WTC11 (cell line): Measurements from ENCODE around the gene BIVM. TPM values are rescaled to one million over a fixed set of nuclear protein-coding genes. Genes with fewer than 3 reads are reported as not detected.

ENCODE experiments used
- ATAC-seq: fragments of 200-7000 bp; cut with Tn5 transposase; 2 replicates; pipeline ENCODE4 v1.10.0; 2021; ENCODE audit warnings: mild to moderate bottlenecking, moderate library complexity
- CTCF ChIA-PET: fragments of 300-600 bp; sonication (Branson Sonifier 250); formaldehyde crosslinking; loops from one replicate; lab custom pipeline; 2021; ENCODE audit warnings: antibody characterized with exemption; lab: Charles Lee
- POLR2A ChIA-PET: fragments of 350-600 bp; sonication (Branson Sonifier 250); formaldehyde crosslinking; loops from one replicate; lab custom pipeline; 2021; ENCODE audit warnings: antibody characterized with exemption; lab: Charles Lee
- DNase-seq: peaks from one replicate; pipeline ENCODE4 v3.0.0; 2021; ENCODE audit warnings: low spot score
- H3K27ac Mint-ChIP-seq: 2 replicates; pipeline ENCODE4 v1.8.0; 2021; ENCODE audit warnings: mixed read lengths
- H3K27me3 Mint-ChIP-seq: 2 replicates; pipeline ENCODE4 v1.8.0; 2021; ENCODE audit warnings: low read depth, mild to moderate bottlenecking, moderate library complexity, mixed read lengths
- H3K36me3 Mint-ChIP-seq: 2 replicates; pipeline ENCODE4 v1.8.0; 2021; ENCODE audit warnings: mixed read lengths
- H3K4me1 Mint-ChIP-seq: 2 replicates; pipeline ENCODE4 v1.8.0; 2022; ENCODE audit warnings: mixed read lengths
- H3K4me3 Mint-ChIP-seq: 2 replicates; pipeline ENCODE4 v1.8.0; 2021; ENCODE audit warnings: mild to moderate bottlenecking, moderate library complexity, mixed read lengths
- H3K9me3 Mint-ChIP-seq: 2 replicates; pipeline ENCODE4 v1.8.0; 2021; ENCODE audit warnings: mixed read lengths
- ATF1 ChIP-seq: sonication (generic); formaldehyde crosslinking; IDR thresholded peaks from 2 replicates; pipeline ENCODE4 v1.8.1; 2023; ENCODE audit warnings: mild to moderate bottlenecking, moderate library complexity, missing genetic modification reagents
- CREM ChIP-seq: sonication (generic); formaldehyde crosslinking; IDR thresholded peaks from 2 replicates; pipeline ENCODE4 v1.8.1; 2022; ENCODE audit warnings: mild to moderate bottlenecking, missing genetic modification reagents, moderate library complexity
- EMX1 ChIP-seq: fragments of 250-450 bp; sonication (Bioruptor Pico); IDR thresholded peaks from 2 replicates; pipeline ENCODE4 v1.8.0; 2021; ENCODE audit warnings: mild to moderate bottlenecking
- KAT7 ChIP-seq: sonication (generic); formaldehyde crosslinking; IDR thresholded peaks from 2 replicates; pipeline ENCODE4 v1.8.1; 2023; ENCODE audit warnings: missing genetic modification reagents, mild to moderate bottlenecking, borderline replicate concordance
- NR3C1 ChIP-seq: sonication (generic); formaldehyde crosslinking; conservative IDR thresholded peaks from 2 replicates; pipeline ENCODE4 v1.8.1; 2023; ENCODE audit warnings: low read depth, mild to moderate bottlenecking, missing genetic modification reagents
- OVOL2 ChIP-seq: fragments of 250-450 bp; sonication (Bioruptor Pico); IDR thresholded peaks from 2 replicates; pipeline ENCODE4 v1.9.0; 2021; ENCODE audit warnings: mild to moderate bottlenecking, borderline replicate concordance
- PRRX2 ChIP-seq: fragments of 250-450 bp; sonication (Bioruptor Pico); IDR thresholded peaks from 2 replicates; pipeline ENCODE4 v1.8.0; 2021; ENCODE audit warnings: mild to moderate bottlenecking
- SP1 ChIP-seq: sonication (generic); formaldehyde crosslinking; conservative IDR thresholded peaks from 2 replicates; pipeline ENCODE4 v1.8.1; 2022; ENCODE audit warnings: missing genetic modification reagents
- TP53 ChIP-seq: sonication (generic); formaldehyde crosslinking; IDR thresholded peaks from 2 replicates; pipeline ENCODE4 v1.8.1; 2023; ENCODE audit warnings: mild to moderate bottlenecking, missing genetic modification reagents
- ZBTB21 ChIP-seq: sonication (generic); formaldehyde crosslinking; IDR thresholded peaks from 2 replicates; pipeline ENCODE4 v1.8.1; 2023; ENCODE audit warnings: mild to moderate bottlenecking, missing genetic modification reagents, borderline replicate concordance
- ZNF121 ChIP-seq: sonication (generic); formaldehyde crosslinking; IDR thresholded peaks from 2 replicates; pipeline ENCODE4 v1.8.0; 2023; ENCODE audit warnings: missing genetic modification reagents
- ZNF232 ChIP-seq: sonication (generic); formaldehyde crosslinking; IDR thresholded peaks from 2 replicates; pipeline ENCODE4 v1.8.0; 2022; ENCODE audit warnings: mild to moderate bottlenecking, missing genetic modification reagents
- ZNF263 ChIP-seq: sonication (generic); formaldehyde crosslinking; IDR thresholded peaks from 2 replicates; pipeline ENCODE4 v1.8.1; 2022; ENCODE audit warnings: low read depth, mild to moderate bottlenecking, moderate library complexity, missing genetic modification reagents
- ZNF416 ChIP-seq: fragments of 250-450 bp; sonication (Bioruptor Pico); IDR thresholded peaks from 2 replicates; pipeline ENCODE4 v1.9.0; 2021; ENCODE audit warnings: mild to moderate bottlenecking, inconsistent platforms
- ZNF671 ChIP-seq: fragments of 250-450 bp; sonication (Bioruptor Pico); IDR thresholded peaks from 2 replicates; pipeline ENCODE4 v1.8.0; 2021; ENCODE audit warnings: mild to moderate bottlenecking
- total RNA-seq: library from RNA; stranded (reverse); gene quantifications from 3 replicates; pipeline ENCODE4 v1.2.3, GENCODE V29; 2021
- TF ChIP-seq, protein P1 (sequence below): sonication (generic); formaldehyde crosslinking; IDR thresholded peaks from 2 replicates; pipeline ENCODE4 v1.8.1; 2022; ENCODE audit warnings: low read depth, mild to moderate bottlenecking, moderate library complexity, missing genetic modification reagents, borderline replicate concordance
- TF ChIP-seq, protein P2 (sequence below): sonication (generic); formaldehyde crosslinking; IDR thresholded peaks from 2 replicates; pipeline ENCODE4 v1.8.1; 2023; ENCODE audit warnings: mild to moderate bottlenecking, missing genetic modification reagents, borderline replicate concordance
- TF ChIP-seq, protein P3 (sequence below): sonication (generic); formaldehyde crosslinking; conservative IDR thresholded peaks from 2 replicates; pipeline ENCODE4 v1.8.1; 2022; ENCODE audit warnings: mild to moderate bottlenecking, missing genetic modification reagents
- TF ChIP-seq, protein P4 (sequence below): sonication (generic); formaldehyde crosslinking; IDR thresholded peaks from 2 replicates; pipeline ENCODE4 v1.8.0; 2023; ENCODE audit warnings: missing genetic modification reagents
- TF ChIP-seq, protein P5 (sequence below): sonication (generic); formaldehyde crosslinking; IDR thresholded peaks from 2 replicates; pipeline ENCODE4 v1.8.1; 2022; ENCODE audit warnings: mild to moderate bottlenecking, moderate library complexity, missing genetic modification reagents
- TF ChIP-seq, protein P6 (sequence below): fragments of 250-450 bp; sonication (Bioruptor Pico); conservative IDR thresholded peaks from 2 replicates; pipeline ENCODE4 v1.9.0; 2021; ENCODE audit warnings: mild to moderate bottlenecking
- TF ChIP-seq, protein P7 (sequence below): sonication (generic); formaldehyde crosslinking; conservative IDR thresholded peaks from 2 replicates; pipeline ENCODE4 v1.8.1; 2023; ENCODE audit warnings: mild to moderate bottlenecking, low read depth, missing genetic modification reagents, moderate library complexity
- TF ChIP-seq, protein P8 (sequence below): sonication (generic); formaldehyde crosslinking; IDR thresholded peaks from 2 replicates; pipeline ENCODE4 v1.8.0; 2022; ENCODE audit warnings: mild to moderate bottlenecking, missing genetic modification reagents

The BIVM gene
- total RNA-seq, 1 experiment from 2014 or later: 10.2 TPM

DNA sequence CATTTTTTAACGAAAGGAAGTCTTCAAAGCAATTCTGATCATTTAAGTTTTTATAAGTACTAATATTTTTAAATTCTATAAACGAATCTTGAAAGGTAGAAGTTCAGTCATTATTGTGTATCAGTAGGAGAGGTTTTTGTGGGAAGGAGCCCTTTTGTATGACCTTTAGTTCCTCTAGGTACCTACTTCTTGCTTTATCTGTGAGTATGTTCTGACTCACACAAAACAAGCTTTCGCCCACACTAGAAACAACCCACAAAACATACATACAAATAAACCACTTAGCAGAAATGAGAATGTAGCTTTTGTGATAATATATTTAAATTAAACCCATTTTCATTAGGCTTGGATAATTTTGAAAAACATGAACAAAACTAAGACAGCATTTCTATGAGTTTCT lies 74.7 kb downstream of the BIVM start:
- POLR2A ChIA-PET: no interaction called here
- Mint-ChIP-seq H3K27ac (no peak overlapping the region), H3K9me3 (no peaks in the 10 kb centered on the region), H3K36me3 (peaks cover 28% of the 10 kb centered on the region), H3K4me3 (no peak overlapping the region), H3K4me1 (peaks cover 23% of the 10 kb centered on the region), H3K27me3 (no peaks in the 10 kb centered on the region)
- TF ChIP-seq ZBTB21: no peak
- TF ChIP-seq NR3C1 (CRISPR knock-in tag): no peak
- no peak for TF ChIP-seq ATF1
- TF ChIP-seq, protein P1, sequence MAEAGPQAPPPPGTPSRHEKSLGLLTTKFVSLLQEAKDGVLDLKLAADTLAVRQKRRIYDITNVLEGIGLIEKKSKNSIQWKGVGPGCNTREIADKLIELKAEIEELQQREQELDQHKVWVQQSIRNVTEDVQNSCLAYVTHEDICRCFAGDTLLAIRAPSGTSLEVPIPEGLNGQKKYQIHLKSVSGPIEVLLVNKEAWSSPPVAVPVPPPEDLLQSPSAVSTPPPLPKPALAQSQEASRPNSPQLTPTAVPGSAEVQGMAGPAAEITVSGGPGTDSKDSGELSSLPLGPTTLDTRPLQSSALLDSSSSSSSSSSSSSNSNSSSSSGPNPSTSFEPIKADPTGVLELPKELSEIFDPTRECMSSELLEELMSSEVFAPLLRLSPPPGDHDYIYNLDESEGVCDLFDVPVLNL (CRISPR knock-in tag): no peak
- TF ChIP-seq OVOL2 (CRISPR knock-in tag): no peak
- TF ChIP-seq ZNF671 (CRISPR knock-in tag): no peak
- TF ChIP-seq, protein P2, sequence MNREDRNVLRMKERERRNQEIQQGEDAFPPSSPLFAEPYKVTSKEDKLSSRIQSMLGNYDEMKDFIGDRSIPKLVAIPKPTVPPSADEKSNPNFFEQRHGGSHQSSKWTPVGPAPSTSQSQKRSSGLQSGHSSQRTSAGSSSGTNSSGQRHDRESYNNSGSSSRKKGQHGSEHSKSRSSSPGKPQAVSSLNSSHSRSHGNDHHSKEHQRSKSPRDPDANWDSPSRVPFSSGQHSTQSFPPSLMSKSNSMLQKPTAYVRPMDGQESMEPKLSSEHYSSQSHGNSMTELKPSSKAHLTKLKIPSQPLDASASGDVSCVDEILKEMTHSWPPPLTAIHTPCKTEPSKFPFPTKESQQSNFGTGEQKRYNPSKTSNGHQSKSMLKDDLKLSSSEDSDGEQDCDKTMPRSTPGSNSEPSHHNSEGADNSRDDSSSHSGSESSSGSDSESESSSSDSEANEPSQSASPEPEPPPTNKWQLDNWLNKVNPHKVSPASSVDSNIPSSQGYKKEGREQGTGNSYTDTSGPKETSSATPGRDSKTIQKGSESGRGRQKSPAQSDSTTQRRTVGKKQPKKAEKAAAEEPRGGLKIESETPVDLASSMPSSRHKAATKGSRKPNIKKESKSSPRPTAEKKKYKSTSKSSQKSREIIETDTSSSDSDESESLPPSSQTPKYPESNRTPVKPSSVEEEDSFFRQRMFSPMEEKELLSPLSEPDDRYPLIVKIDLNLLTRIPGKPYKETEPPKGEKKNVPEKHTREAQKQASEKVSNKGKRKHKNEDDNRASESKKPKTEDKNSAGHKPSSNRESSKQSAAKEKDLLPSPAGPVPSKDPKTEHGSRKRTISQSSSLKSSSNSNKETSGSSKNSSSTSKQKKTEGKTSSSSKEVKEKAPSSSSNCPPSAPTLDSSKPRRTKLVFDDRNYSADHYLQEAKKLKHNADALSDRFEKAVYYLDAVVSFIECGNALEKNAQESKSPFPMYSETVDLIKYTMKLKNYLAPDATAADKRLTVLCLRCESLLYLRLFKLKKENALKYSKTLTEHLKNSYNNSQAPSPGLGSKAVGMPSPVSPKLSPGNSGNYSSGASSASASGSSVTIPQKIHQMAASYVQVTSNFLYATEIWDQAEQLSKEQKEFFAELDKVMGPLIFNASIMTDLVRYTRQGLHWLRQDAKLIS (CRISPR knock-in tag): no peak
- no peak for TF ChIP-seq CREM (CRISPR knock-in tag)
- TF ChIP-seq, protein P3, sequence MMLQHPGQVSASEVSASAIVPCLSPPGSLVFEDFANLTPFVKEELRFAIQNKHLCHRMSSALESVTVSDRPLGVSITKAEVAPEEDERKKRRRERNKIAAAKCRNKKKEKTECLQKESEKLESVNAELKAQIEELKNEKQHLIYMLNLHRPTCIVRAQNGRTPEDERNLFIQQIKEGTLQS: no peak
- DNase-seq (no peak), ATAC-seq (no peak)
- CTCF ChIA-PET: interaction anchor here (0.5 kb wide), 1 partner anchor 1015 kb away, joined by 3 read pairs; no protein-coding TSS in a partner anchor

DNA sequence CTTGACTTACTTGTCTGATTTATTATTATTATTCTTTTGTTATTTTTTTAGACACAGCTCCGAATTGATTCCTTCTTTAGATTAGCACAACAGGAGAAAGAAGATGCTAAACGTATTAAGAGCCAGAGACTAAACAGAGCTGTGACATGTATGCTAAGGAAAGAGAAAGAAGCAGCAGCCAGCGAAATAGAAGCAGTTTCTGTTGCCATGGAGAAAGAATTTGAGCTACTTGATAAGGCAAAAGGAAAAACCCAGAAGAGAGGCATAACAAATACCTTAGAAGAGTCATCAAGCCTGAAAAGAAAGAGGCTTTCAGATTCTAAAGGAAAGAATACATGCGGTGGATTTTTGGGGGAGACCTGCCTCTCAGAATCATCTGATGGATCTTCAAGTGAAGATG lies 76.3 kb downstream of the BIVM start:
- ATAC-seq: no peak
- DNase-seq: no peak
- H3K36me3 Mint-ChIP-seq: peaks cover 28% of the 10 kb centered on the region
- H3K9me3 Mint-ChIP-seq: no peaks in the 10 kb centered on the region
- ChIA-PET CTCF (no interaction called here), POLR2A (no interaction called here)
- peaks cover 23% of the 10 kb centered on the region for H3K4me1 Mint-ChIP-seq
- no peaks in the 10 kb centered on the region for H3K27me3 Mint-ChIP-seq
- H3K27ac Mint-ChIP-seq: no peak overlapping the region
- no peak overlapping the region for H3K4me3 Mint-ChIP-seq
- TF ChIP-seq, protein P4, sequence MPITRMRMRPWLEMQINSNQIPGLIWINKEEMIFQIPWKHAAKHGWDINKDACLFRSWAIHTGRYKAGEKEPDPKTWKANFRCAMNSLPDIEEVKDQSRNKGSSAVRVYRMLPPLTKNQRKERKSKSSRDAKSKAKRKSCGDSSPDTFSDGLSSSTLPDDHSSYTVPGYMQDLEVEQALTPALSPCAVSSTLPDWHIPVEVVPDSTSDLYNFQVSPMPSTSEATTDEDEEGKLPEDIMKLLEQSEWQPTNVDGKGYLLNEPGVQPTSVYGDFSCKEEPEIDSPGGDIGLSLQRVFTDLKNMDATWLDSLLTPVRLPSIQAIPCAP (CRISPR knock-in tag): no peak
- no peak for TF ChIP-seq ZNF263
- TF ChIP-seq TP53 (CRISPR knock-in tag): no peak
- TF ChIP-seq, protein P5, sequence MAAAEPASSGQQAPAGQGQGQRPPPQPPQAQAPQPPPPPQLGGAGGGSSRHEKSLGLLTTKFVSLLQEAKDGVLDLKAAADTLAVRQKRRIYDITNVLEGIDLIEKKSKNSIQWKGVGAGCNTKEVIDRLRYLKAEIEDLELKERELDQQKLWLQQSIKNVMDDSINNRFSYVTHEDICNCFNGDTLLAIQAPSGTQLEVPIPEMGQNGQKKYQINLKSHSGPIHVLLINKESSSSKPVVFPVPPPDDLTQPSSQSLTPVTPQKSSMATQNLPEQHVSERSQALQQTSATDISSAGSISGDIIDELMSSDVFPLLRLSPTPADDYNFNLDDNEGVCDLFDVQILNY (CRISPR knock-in tag): no peak
- TF ChIP-seq, protein P6, sequence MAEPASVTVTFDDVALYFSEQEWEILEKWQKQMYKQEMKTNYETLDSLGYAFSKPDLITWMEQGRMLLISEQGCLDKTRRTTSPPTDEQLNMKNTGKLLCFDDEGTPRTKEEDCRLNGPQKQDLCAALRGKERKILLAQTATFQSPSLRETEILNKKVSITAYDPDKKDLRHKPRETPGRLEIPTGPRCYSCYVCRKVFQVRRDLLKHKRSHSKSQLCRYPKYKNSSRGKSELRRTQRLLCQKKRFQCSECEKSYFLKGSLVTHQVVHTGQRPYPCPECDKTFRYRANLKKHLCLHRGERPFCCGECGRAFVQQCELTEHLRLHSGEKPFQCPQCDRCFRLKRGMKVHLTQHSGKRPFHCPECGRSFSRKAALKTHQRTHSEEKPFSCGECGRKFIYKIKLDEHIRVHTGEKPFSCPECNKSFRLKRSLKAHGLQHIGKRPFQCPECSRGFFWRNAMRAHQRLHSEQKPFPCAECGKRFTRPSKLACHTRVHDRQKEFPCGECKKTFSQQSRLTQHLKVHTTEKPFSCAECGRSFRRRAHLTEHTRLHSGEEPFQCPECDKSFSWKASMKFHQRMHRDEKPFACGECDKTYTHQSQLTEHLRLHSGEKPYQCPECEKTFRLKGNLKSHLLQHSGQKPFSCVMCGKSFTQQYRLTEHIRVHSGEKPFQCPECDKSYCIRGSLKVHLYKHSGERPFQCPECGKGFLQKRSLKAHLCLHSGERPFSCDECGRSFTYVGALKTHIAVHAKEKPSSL (CRISPR knock-in tag): no peak
- TF ChIP-seq, protein P3: no peak
- TF ChIP-seq ZNF416: no peak
- TF ChIP-seq PRRX2 (CRISPR knock-in tag): no peak
- TF ChIP-seq KAT7 (CRISPR knock-in tag): no peak
- TF ChIP-seq, protein P7, sequence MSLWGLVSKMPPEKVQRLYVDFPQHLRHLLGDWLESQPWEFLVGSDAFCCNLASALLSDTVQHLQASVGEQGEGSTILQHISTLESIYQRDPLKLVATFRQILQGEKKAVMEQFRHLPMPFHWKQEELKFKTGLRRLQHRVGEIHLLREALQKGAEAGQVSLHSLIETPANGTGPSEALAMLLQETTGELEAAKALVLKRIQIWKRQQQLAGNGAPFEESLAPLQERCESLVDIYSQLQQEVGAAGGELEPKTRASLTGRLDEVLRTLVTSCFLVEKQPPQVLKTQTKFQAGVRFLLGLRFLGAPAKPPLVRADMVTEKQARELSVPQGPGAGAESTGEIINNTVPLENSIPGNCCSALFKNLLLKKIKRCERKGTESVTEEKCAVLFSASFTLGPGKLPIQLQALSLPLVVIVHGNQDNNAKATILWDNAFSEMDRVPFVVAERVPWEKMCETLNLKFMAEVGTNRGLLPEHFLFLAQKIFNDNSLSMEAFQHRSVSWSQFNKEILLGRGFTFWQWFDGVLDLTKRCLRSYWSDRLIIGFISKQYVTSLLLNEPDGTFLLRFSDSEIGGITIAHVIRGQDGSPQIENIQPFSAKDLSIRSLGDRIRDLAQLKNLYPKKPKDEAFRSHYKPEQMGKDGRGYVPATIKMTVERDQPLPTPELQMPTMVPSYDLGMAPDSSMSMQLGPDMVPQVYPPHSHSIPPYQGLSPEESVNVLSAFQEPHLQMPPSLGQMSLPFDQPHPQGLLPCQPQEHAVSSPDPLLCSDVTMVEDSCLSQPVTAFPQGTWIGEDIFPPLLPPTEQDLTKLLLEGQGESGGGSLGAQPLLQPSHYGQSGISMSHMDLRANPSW: no peak
- TF ChIP-seq, protein P8, sequence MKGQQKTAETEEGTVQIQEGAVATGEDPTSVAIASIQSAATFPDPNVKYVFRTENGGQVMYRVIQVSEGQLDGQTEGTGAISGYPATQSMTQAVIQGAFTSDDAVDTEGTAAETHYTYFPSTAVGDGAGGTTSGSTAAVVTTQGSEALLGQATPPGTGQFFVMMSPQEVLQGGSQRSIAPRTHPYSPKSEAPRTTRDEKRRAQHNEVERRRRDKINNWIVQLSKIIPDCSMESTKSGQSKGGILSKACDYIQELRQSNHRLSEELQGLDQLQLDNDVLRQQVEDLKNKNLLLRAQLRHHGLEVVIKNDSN: no peak
- TF ChIP-seq ZNF121: no peak
- TF ChIP-seq ZNF232 (CRISPR knock-in tag): no peak
- TF ChIP-seq SP1: no peak
- no peak for TF ChIP-seq EMX1 (CRISPR knock-in tag)
